ENCODE measurements around the gene CDKN2B-AS1. TPM values are rescaled to one million over a fixed set of nuclear protein-coding genes. Genes with fewer than 3 reads are reported as not detected.

CDKN2B-AS1 gene
- total and polyA plus RNA-seq, 2 donors (not counting 1 experiment from before 2014, with no cell fraction given), result 1.3 to 2.5 TPM

GRCh38 chr9:21961569-21961968 is 33.0 kb upstream of the CDKN2B-AS1 start:
- Histone ChIP-seq H2AFZ (ENCODE audit: insufficient read depth, low read depth, low read length, poor library complexity, severe bottlenecking) (no peak overlapping the region), H3K4me3 (ENCODE audit: control extremely low read depth in 1 of 5, extremely low read depth in 1 of 5, insufficient read depth in 1 of 5, low read depth in 2 of 5, low read length in 4 of 5) (no peak overlapping the region), H3K36me3 (replicated peaks in 1 of 2; ENCODE audit: control extremely low read depth in 1 of 2, control insufficient read depth in 1 of 2, extremely low read depth in 1 of 2, insufficient read depth in 2 of 2, low read length in 1 of 2) (no peaks in the 10 kb centered on the region), H3K79me2 (ENCODE audit: control insufficient read depth, insufficient read depth, low read length) (no peaks in the 10 kb centered on the region), H3K27me3 (replicated peaks in 1 of 4; ENCODE audit: control extremely low read depth in 1 of 4, control insufficient read depth in 3 of 4, insufficient read depth in 4 of 4, low read length in 3 of 4) (peaks cover 0 to 44% (median 41%) of the 10 kb centered on the region in 4 experiments), H4K20me1 (ENCODE audit: control insufficient read depth, insufficient read depth, low read length, poor library complexity, severe bottlenecking) (no peaks in the 10 kb centered on the region), H3K4me1 (ENCODE audit: control insufficient read depth in 2 of 2, insufficient read depth in 2 of 2, low read length in 2 of 2) (peaks cover 12 to 18% of the 10 kb centered on the region in 2 donors), H3K27ac (ENCODE audit: low read length in 2 of 2) (no peak overlapping the region), H3K9ac (ENCODE audit: low read length) (no peak overlapping the region), H3K9me3 (ENCODE audit: control extremely low read depth in 1 of 3, control insufficient read depth in 2 of 3, insufficient read depth in 1 of 3, low read length in 2 of 3) (peaks cover 0 to 23% (median 1%) of the 10 kb centered on the region in 3 donors), H3K4me2 (replicated peaks; ENCODE audit: low read depth, low read length, poor library complexity, severe bottlenecking) (no peak overlapping the region)
- no peak for ATAC-seq (ENCODE audit: low read depth)
- Mint-ChIP-seq H3K4me3 (no peak overlapping the region), H3K4me1 (peaks cover 14% of the 10 kb centered on the region), H3K27ac (no peak overlapping the region), H3K9me3 (ENCODE audit: insufficient read depth) (peaks cover under 1% of the 10 kb centered on the region), H3K27me3 (peaks cover 66% of the 10 kb centered on the region)
- TF ChIP-seq EZH2 (IDR thresholded peaks at IDR 0.05; ENCODE audit: borderline replicate concordance, insufficient read depth, low read depth, low read length, poor library complexity, severe bottlenecking) (no peak), CTCF (IDR thresholded peaks at IDR 0.05) (no peak)
- ChIA-PET POLR2A (no interaction called here), CTCF (interaction anchor here (0.7 to 2.7 kb wide), 2 partner anchors 47 to 905 kb away, joined by 5 to 8 read pairs; partner anchors contain the start of gene CDKN2B)
- intact Hi-C loops (cut with micrococcal nuclease), result no loop called here
- DNase-seq, result no peak
- no CpG with 5 or more reads among the region's 2 CpGs for WGBS (ENCODE audit: insufficient coverage)

GRCh38 chr9:21964925-21965385 is 29.6 kb upstream of the CDKN2B-AS1 start:
- no peak for TF ChIP-seq EZH2 (IDR thresholded peaks at IDR 0.05; ENCODE audit: borderline replicate concordance, insufficient read depth, low read depth, low read length, poor library complexity, severe bottlenecking)
- TF ChIP-seq CTCF (IDR thresholded peaks at IDR 0.05), result no peak
- Mint-ChIP-seq H3K4me1 (peaks cover 20% of the 10 kb centered on the region), H3K9me3 (ENCODE audit: insufficient read depth) (peaks cover 7% of the 10 kb centered on the region), H3K4me3 (peak overlapping the region; percentile 76), H3K27ac (no peak overlapping the region), H3K27me3 (peaks cover 89% of the 10 kb centered on the region)
- H3K4me2 ChIP-seq (replicated peaks; ENCODE audit: low read depth, low read length, poor library complexity, severe bottlenecking), result peak overlapping the region; percentile 72
- intact Hi-C loops (cut with micrococcal nuclease), result loop anchor here (1.0 kb wide), 2 partner anchors 10 to 29 kb away; partner anchors contain the start of genes CDKN2A and CDKN2B-AS1
- ATAC-seq (ENCODE audit: low read depth) (peak; percentile 63), DNase-seq (peak; percentile 80)
- ChIA-PET POLR2A (no interaction called here), CTCF (interaction anchor here (1.4 kb wide), 1 partner anchor 44 kb away, joined by 6 read pairs; the partner anchor contains the start of gene CDKN2B)
- H3K36me3 ChIP-seq (replicated peaks in 1 of 2; ENCODE audit: control extremely low read depth in 1 of 2, control insufficient read depth in 1 of 2, extremely low read depth in 1 of 2, insufficient read depth in 2 of 2, low read length in 1 of 2), result no peaks in the 10 kb centered on the region
- H3K9ac ChIP-seq (ENCODE audit: low read length), result peak overlapping the region; percentile 39
- WGBS (ENCODE audit: insufficient coverage), result 3% methylated on average over 27 of the region's 29 CpGs
- H3K4me3 ChIP-seq (ENCODE audit: control extremely low read depth in 1 of 5, extremely low read depth in 1 of 5, insufficient read depth in 1 of 5, low read depth in 2 of 5, low read length in 4 of 5), result peak overlapping the region in 4 of 5 experiments; percentile 14 to 49 (median 27)
- H3K27me3 ChIP-seq (replicated peaks in 1 of 4; ENCODE audit: control extremely low read depth in 1 of 4, control insufficient read depth in 3 of 4, insufficient read depth in 4 of 4, low read length in 3 of 4), result peaks cover 0 to 78% (median 72%) of the 10 kb centered on the region in 4 experiments
- peaks cover 1 to 52% (median 31%) of the 10 kb centered on the region in 3 donors for H3K9me3 ChIP-seq (ENCODE audit: control extremely low read depth in 1 of 3, control insufficient read depth in 2 of 3, insufficient read depth in 1 of 3, low read length in 2 of 3)
- H4K20me1 ChIP-seq (ENCODE audit: control insufficient read depth, insufficient read depth, low read length, poor library complexity, severe bottlenecking), result no peaks in the 10 kb centered on the region
- H3K27ac ChIP-seq (ENCODE audit: low read length in 2 of 2), result no peak overlapping the region
- H3K79me2 ChIP-seq (ENCODE audit: control insufficient read depth, insufficient read depth, low read length), result no peaks in the 10 kb centered on the region
- peaks cover 17 to 34% of the 10 kb centered on the region in 2 donors for H3K4me1 ChIP-seq (ENCODE audit: control insufficient read depth in 2 of 2, insufficient read depth in 2 of 2, low read length in 2 of 2)
- peak overlapping the region; percentile 41 for H2AFZ ChIP-seq (ENCODE audit: insufficient read depth, low read depth, low read length, poor library complexity, severe bottlenecking)
